Vagina (tissue), 2 donors: ENCODE results near the gene ARHGAP21.

Source experiments
- POLR2A ChIP-seq, 2 donors: fragments of 450-650 bp; IDR thresholded peaks; one replicate each; pipeline ENCODE4 v1.6.1; 2017; ENCODE audit warnings: antibody characterized with exemption in 2 of 2, mild to moderate bottlenecking in 2 of 2, moderate library complexity in 2 of 2
- POLR2AphosphoS5 ChIP-seq, 2 donors: sonication (generic); formaldehyde crosslinking; IDR thresholded peaks; one replicate each; pipeline ENCODE4 v1.9.0; 2017; ENCODE audit warnings: antibody characterized with exemption in 2 of 2, mild to moderate bottlenecking in 2 of 2, low read depth in 1 of 2; ENCODE audit not compliant: insufficient read depth in 1 of 2
- TF ChIP-seq, protein P1 (sequence below), 3 experiments: fragments of 450-650 bp in 2 of 3; fragments of 200-600 bp in 1 of 3; sonication (generic) in 1 of 3; IDR thresholded peaks; one replicate each; pipeline ENCODE4 v1.5.1; 2017 to 2019; ENCODE audit warnings: antibody characterized with exemption in 3 of 3, mild to moderate bottlenecking in 2 of 3, moderate library complexity in 2 of 3

- TF ChIP-seq, protein P1, sequence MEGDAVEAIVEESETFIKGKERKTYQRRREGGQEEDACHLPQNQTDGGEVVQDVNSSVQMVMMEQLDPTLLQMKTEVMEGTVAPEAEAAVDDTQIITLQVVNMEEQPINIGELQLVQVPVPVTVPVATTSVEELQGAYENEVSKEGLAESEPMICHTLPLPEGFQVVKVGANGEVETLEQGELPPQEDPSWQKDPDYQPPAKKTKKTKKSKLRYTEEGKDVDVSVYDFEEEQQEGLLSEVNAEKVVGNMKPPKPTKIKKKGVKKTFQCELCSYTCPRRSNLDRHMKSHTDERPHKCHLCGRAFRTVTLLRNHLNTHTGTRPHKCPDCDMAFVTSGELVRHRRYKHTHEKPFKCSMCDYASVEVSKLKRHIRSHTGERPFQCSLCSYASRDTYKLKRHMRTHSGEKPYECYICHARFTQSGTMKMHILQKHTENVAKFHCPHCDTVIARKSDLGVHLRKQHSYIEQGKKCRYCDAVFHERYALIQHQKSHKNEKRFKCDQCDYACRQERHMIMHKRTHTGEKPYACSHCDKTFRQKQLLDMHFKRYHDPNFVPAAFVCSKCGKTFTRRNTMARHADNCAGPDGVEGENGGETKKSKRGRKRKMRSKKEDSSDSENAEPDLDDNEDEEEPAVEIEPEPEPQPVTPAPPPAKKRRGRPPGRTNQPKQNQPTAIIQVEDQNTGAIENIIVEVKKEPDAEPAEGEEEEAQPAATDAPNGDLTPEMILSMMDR (IDR thresholded peaks at IDR 0.05): no peak
- TF ChIP-seq POLR2A (IDR thresholded peaks at IDR 0.05) (no peak), POLR2AphosphoS5 (IDR thresholded peaks at IDR 0.05; ENCODE audit: insufficient read depth in 1 of 2, low read depth in 1 of 2) (no peak)
These were observed 12.2 kb downstream of the ARHGAP21 start for GRCh38 chr10:24711465-24711864.
